Heart left ventricle (tissue), 13 donors: ENCODE results near the gene MYCT1.

Source experiments
- CTCF ChIP-seq, 12 donors: fragments of 200-600 bp; sonication (generic) in 4 of 12; IDR thresholded peaks; one replicate each; pipeline versions ENCODE4 v1.5.0 to v1.8.0; 2018 to 2022; ENCODE audit warnings: antibody characterized with exemption in 12 of 12, mild to moderate bottlenecking in 5 of 12
- POLR2A ChIP-seq, 2 donors: fragments of 450-650 bp; IDR thresholded peaks; one replicate each; pipeline ENCODE4 v1.6.1; 2017; ENCODE audit warnings: antibody characterized with exemption in 2 of 2, mild to moderate bottlenecking in 2 of 2, moderate library complexity in 2 of 2
- donor health status: ischemic (EF 13 %, LVEDD 7.1; RV severe dilation, severe dysfunction).
- donor health status: DM: no; HTN: yes; CAD: no.
- donor health status: DM: no; HTN: no; CAD: no.
- donor health status: ischemic (EF 25% LVEDD 6.9; RV normal size, moderate dysfunction).
- donor health status: ischemic (EF 25% LVEDD 5.7; RV mildly dilated, moderate dysfunction).
- donor health status: ischemic (EF 35%, LVEDD 5.7; RV mildly dilated, moderate dysfunction).
- donor health status: nonischemic (EF 11% LVEDD 7.7; RV severe dilation, severe dysfunction).
- donor health status: DM: yes; HTN: yes; CAD: no.
- donor health status: PGD.
- donor health status: ischemic (EF 29% LVEDD 5.4; RV normal size, mild dysfunction).
- donor health status: nonischemic (EF 23%, LVEDD 6.1; RV moderate dilation, normal function).

GRCh38 chr6:152716322-152716721 lies 18.6 kb downstream of the MYCT1 start:
- TF ChIP-seq POLR2A (IDR thresholded peaks at IDR 0.05) (no peak), CTCF (IDR thresholded peaks at IDR 0.05) (no peak)
